Uterus (tissue), 4 donors: ENCODE results near the gene SCN3B. TPM values are rescaled to one million over a fixed set of nuclear protein-coding genes. Genes with fewer than 3 reads are reported as not detected.

Source experiments
- DNase-seq, 2 donors: peaks; one replicate each; pipeline ENCODE4 v3.0.0-alpha.2; 2019 to 2020
- H3K27ac ChIP-seq, 2 donors: fragments of 200-600 bp; sonication (generic); 1 replicate in 1 of 2; 2 replicates in 1 of 2; pipeline ENCODE4 v1.5.1; 2016 to 2018
- H3K27me3 ChIP-seq, 2 donors: fragments of 200-600 bp; sonication (generic); one replicate each; pipeline ENCODE4 v1.5.1; 2018 to 2019; ENCODE audit warnings: control low read depth in 1 of 2
- H3K36me3 ChIP-seq, 2 donors: fragments of 200-600 bp; sonication (generic); one replicate each; pipeline ENCODE4 v1.5.1; 2019; ENCODE audit warnings: control low read depth in 1 of 2
- H3K4me1 ChIP-seq, 2 donors: fragments of 200-600 bp; sonication (generic); one replicate each; pipeline ENCODE4 v1.5.1; 2018 to 2019; ENCODE audit warnings: control low read depth in 1 of 2
- H3K4me3 ChIP-seq, 2 donors: fragments of 200-600 bp; sonication (generic); 1 replicate in 1 of 2; 2 replicates in 1 of 2; pipeline ENCODE4 v1.5.1; 2018 to 2019; ENCODE audit warnings: mild to moderate bottlenecking in 1 of 2
- H3K9me3 ChIP-seq, 2 donors: fragments of 200-600 bp; sonication (generic); one replicate each; pipeline ENCODE4 v1.5.1; 2019; ENCODE audit warnings: control low read depth in 1 of 2
- POLR2A ChIP-seq, 2 donors: fragments of 450-650 bp; IDR thresholded peaks; one replicate each; pipeline ENCODE4 v1.6.1; 2016; ENCODE audit warnings: antibody characterized with exemption in 2 of 2, mild to moderate bottlenecking in 1 of 2, moderate library complexity in 1 of 2
- intact Hi-C: fragments of 100-400 bp; cut with DNase I; formaldehyde crosslinking; loops from one replicate; pipeline ENCODE4 v1.15.1; 2023; ENCODE audit warnings: low total_unique reads
- total RNA-seq, 4 donors: library from RNA; depleted of rRNA in 3 of 4; stranded (reverse); fragments of >200 nt in 3 of 4; gene quantifications; one replicate each; pipeline versions ENCODE4 v1.1.0 to v1.2.4, GENCODE V29; 2014 to 2023
- TF ChIP-seq, protein P1 (sequence below), 4 experiments: fragments of 200-600 bp in 2 of 4; fragments of 450-650 bp in 2 of 4; sonication (generic) in 2 of 4; IDR thresholded peaks; one replicate each; pipeline ENCODE4 v1.5.1; 2016 to 2019; ENCODE audit warnings: antibody characterized with exemption in 4 of 4, mild to moderate bottlenecking in 2 of 4, moderate library complexity in 1 of 4
- donor health status: DM: yes; HTN: yes; CAD: no.

SCN3B gene
- total RNA-seq: 1 to 10 TPM in 3 of 4 donors, under 1 TPM in 1; 0.51 to 2.8 (median 2.0) TPM

DNA sequence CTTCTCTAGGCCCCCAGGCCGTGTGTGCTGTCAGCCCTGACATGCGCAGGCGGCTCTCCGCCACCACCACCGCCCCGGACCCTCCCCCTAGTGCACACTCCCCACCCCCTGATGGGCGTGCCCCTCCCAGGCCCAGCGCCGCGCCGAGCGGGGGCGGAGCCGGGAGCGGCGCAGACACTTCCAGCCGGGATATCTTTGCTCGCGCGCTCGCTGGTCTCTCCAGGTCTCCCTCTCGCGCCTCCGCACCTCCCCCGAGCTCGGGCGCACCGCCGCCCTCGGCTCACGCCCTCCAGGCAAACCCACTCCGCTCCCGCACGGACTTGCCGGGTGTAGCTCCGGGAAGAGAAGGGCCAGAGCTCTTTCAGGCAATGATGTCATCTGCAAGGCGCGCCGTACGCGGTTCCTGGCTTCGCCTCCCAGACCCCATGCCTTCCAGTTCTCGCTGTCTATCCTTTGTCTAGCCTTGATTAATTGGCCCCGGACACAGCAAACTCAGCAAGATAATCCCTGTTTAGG lies at the start of gene SCN3B:
Gene SCN3B (minus strand): TSS at position 59 of the 516 bp plus-strand sequence. CDS start 823 bp downstream, outside the sequence.
- Histone ChIP-seq H3K4me3 (peak within 1 kb of the TSS; percentile 34 to 48), H3K9me3 (no peaks in the 10 kb centered on the region), H3K4me1 (peaks cover 0 to 6% of the 10 kb centered on the region in 2 donors), H3K27ac (peak within 1 kb of the TSS; percentile 4 to 60), H3K36me3 (no peaks in the 10 kb centered on the region), H3K27me3 (no peaks in the 10 kb centered on the region)
- peak; percentile 43 to 63 for DNase-seq
- intact Hi-C loops: no loop called here
- peak in 1 of 2 donors; percentile 22 for TF ChIP-seq POLR2A (IDR thresholded peaks at IDR 0.05)
- TF ChIP-seq, protein P1, sequence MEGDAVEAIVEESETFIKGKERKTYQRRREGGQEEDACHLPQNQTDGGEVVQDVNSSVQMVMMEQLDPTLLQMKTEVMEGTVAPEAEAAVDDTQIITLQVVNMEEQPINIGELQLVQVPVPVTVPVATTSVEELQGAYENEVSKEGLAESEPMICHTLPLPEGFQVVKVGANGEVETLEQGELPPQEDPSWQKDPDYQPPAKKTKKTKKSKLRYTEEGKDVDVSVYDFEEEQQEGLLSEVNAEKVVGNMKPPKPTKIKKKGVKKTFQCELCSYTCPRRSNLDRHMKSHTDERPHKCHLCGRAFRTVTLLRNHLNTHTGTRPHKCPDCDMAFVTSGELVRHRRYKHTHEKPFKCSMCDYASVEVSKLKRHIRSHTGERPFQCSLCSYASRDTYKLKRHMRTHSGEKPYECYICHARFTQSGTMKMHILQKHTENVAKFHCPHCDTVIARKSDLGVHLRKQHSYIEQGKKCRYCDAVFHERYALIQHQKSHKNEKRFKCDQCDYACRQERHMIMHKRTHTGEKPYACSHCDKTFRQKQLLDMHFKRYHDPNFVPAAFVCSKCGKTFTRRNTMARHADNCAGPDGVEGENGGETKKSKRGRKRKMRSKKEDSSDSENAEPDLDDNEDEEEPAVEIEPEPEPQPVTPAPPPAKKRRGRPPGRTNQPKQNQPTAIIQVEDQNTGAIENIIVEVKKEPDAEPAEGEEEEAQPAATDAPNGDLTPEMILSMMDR (IDR thresholded peaks at IDR 0.05): no peak

DNA sequence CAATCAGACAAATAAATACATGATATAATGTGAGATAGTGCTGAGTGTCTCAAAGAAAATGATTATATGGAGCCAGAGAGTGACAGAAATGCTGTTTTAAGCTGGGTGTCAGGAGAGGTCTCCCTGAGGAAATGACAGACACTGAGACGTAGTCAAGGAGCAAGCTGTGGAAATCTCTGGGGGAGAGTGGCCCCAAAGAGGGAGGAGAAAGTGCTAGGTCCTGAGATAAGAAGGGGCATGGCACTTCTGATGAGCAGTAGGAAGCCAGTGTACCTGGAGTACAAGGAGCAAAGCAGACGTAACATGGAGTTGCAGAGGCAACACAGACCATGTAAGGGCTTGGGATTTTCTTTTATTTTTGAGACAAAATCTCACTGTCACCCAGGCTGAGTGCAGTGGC lies 48.3 kb upstream of the SCN3B start:
- no peak for DNase-seq
- TF ChIP-seq POLR2A (IDR thresholded peaks at IDR 0.05): no peak
- TF ChIP-seq, protein P1 (IDR thresholded peaks at IDR 0.05): no peak
- no peaks in the 10 kb centered on the region for H3K9me3 ChIP-seq
- H3K4me1 ChIP-seq: no peaks in the 10 kb centered on the region
- H3K36me3 ChIP-seq: no peaks in the 10 kb centered on the region
- no peak overlapping the region for H3K4me3 ChIP-seq
- H3K27ac ChIP-seq: no peak overlapping the region
- intact Hi-C loops: no loop called here
- H3K27me3 ChIP-seq: no peaks in the 10 kb centered on the region

DNA sequence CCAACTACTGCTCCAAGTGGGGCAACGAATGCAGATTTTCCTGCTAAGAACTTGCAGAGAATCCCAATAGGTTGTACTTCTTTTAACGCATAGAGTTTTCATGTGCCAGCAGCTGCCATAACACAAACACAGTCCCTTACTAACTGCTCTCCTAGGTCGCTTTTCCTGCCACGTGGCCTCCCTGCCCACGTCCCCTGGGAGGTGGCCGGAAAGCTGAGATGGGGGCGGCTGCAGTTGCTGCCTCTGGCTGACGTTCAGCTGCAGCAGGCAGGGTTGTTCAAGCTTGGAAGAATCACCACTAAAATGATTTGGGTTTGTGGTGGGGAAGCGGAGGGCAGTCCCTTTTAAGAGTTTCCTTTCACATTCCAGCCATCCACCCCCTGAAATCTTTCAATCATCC lies 47.7 kb upstream of the SCN3B start:
- Histone ChIP-seq H3K27ac (no peak overlapping the region), H3K4me1 (no peaks in the 10 kb centered on the region), H3K9me3 (no peaks in the 10 kb centered on the region), H3K36me3 (no peaks in the 10 kb centered on the region), H3K4me3 (no peak overlapping the region), H3K27me3 (no peaks in the 10 kb centered on the region)
- TF ChIP-seq POLR2A (IDR thresholded peaks at IDR 0.05): no peak
- TF ChIP-seq, protein P1 (IDR thresholded peaks at IDR 0.05): no peak
- no peak for DNase-seq
- intact Hi-C loops: no loop called here

DNA sequence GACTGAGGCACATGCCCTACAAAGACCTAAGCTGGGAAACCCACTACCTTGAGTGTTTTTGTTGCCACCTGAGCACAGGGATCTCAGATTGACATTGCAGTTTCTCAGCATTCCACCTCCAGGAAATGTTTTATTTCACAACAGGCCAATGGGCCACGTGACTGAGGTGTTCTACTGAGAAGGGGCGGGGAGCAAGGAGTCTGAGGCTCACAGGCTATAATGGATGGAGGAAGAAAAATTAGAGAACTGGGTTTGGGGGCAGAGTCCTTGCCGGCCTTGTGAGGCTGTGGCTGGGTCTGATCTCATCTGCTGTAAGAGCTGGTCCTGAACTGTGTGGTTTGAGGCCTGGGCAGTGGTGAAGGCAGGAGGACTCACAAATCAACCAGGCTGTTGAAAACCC lies 46.3 kb upstream of the SCN3B start:
- Histone ChIP-seq H3K36me3 (no peaks in the 10 kb centered on the region), H3K27ac (no peak overlapping the region), H3K27me3 (no peaks in the 10 kb centered on the region), H3K9me3 (no peaks in the 10 kb centered on the region), H3K4me1 (no peaks in the 10 kb centered on the region), H3K4me3 (no peak overlapping the region)
- TF ChIP-seq, protein P1 (IDR thresholded peaks at IDR 0.05): no peak
- TF ChIP-seq POLR2A (IDR thresholded peaks at IDR 0.05): no peak
- intact Hi-C loops: no loop called here
- no peak for DNase-seq

DNA sequence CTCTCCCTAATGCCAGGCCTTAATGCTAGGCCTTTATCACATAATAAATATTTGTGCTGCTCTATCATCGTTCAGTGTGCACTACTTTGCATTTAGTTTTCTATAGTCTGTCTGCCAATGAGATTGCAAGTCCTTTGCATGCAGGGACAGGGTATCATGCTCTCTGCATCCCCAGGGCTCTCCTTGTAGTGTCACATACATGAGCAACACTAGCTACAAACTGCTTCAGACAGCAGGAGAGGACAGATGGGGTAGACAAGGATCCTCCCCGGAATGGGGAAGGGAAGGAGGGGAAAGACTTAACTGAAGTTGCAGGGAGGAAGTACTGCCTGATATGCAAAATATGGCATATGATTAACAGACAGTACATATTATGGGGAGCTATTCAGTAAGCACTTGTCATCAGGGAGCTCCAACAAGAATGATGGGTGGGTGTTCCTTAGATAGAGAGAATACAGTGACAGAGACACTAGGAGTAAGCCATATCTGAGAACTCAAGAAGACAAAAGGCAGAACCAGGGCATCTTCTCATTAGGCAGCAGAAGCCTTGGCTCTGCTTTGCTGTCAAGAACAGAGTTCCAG lies 44.2 kb upstream of the SCN3B start:
- intact Hi-C loops: no loop called here
- Histone ChIP-seq H3K27ac (no peak overlapping the region), H3K36me3 (no peaks in the 10 kb centered on the region), H3K9me3 (no peaks in the 10 kb centered on the region), H3K4me1 (no peaks in the 10 kb centered on the region), H3K27me3 (no peaks in the 10 kb centered on the region), H3K4me3 (no peak overlapping the region)
- DNase-seq: no peak
- no peak for TF ChIP-seq POLR2A (IDR thresholded peaks at IDR 0.05)
- TF ChIP-seq, protein P1 (IDR thresholded peaks at IDR 0.05): no peak
